MM.1S (cell line): ENCODE data around the gene AP1B1.

Source experiments
- EZH2 ChIP-seq: fragments of 300-600 bp; sonication (generic); optimal IDR thresholded peaks from 2 replicates; pipeline ENCODE3; 2017; ENCODE audit warnings: low read depth, mild to moderate bottlenecking, antibody characterized with exemption, low read length, mixed read lengths
- EZH2phosphoT487 ChIP-seq: fragments of 300-600 bp; sonication (generic); IDR thresholded peaks from 2 replicates; pipeline ENCODE4 v1.6.1; 2018; ENCODE audit warnings: antibody characterized with exemption, low read length
- TF ChIP-seq, protein P1 (sequence below): fragments of 300-600 bp; sonication (generic); IDR thresholded peaks from 2 replicates; pipeline ENCODE4 v1.5.1; 2016; ENCODE audit warnings: antibody characterized with exemption, low read length, mixed read lengths

DNA sequence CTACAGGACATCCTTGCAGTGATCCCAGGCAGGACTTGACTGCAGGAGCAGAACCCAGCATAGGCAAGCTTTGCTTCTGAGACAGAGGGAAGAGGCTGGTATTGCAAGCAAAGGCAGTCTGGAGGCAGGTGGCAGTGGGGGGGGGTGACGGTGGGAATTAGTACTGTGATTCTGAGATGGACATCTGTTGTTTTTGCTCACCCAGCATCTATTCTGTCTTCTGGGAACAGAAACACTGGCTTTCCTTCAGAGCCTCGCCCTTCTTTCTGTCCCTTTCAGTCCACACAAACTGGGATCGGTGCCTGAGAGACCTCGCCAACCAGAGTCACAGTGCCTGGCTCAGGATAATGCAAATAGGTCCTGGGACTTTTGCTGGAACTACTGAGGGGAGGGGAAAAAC, 41.7 kb downstream of the AP1B1 start:
- TF ChIP-seq, protein P1, sequence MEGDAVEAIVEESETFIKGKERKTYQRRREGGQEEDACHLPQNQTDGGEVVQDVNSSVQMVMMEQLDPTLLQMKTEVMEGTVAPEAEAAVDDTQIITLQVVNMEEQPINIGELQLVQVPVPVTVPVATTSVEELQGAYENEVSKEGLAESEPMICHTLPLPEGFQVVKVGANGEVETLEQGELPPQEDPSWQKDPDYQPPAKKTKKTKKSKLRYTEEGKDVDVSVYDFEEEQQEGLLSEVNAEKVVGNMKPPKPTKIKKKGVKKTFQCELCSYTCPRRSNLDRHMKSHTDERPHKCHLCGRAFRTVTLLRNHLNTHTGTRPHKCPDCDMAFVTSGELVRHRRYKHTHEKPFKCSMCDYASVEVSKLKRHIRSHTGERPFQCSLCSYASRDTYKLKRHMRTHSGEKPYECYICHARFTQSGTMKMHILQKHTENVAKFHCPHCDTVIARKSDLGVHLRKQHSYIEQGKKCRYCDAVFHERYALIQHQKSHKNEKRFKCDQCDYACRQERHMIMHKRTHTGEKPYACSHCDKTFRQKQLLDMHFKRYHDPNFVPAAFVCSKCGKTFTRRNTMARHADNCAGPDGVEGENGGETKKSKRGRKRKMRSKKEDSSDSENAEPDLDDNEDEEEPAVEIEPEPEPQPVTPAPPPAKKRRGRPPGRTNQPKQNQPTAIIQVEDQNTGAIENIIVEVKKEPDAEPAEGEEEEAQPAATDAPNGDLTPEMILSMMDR, result no peak
- no peak for TF ChIP-seq EZH2
- no peak for TF ChIP-seq EZH2phosphoT487
